ENCODE results near the gene CIRBP. TPM values are rescaled to one million over a fixed set of nuclear protein-coding genes. Genes with fewer than 3 reads are reported as not detected.

CIRBP gene
- total and polyA plus RNA-seq, 2 of the 13 experiments (the other 11 are each of a cell fraction or from before 2014, with no cell fraction given): 133 to 140 TPM

- TF ChIP-seq EP300 (IDR thresholded peaks at IDR 0.05; ENCODE audit: low read depth in 2 of 2, low read length in 2 of 2) (peak in 1 of 2 experiments; percentile 31; a peak in 1 of 4 replicates), EP300 (CRISPR knock-in tag; IDR thresholded peaks at IDR 0.05; ENCODE audit: borderline replicate concordance) (no peak; the same call in 1 of the 2 replicates), ATF4 (CRISPR knock-in tag; IDR thresholded peaks at IDR 0.05) (no peak), HMG20B (CRISPR knock-in tag; conservative IDR thresholded peaks at IDR 0.05) (0 out of 2 replicates have a peak, but pooled peaks have one; percentile 29), GABPB1 (CRISPR knock-in tag; IDR thresholded peaks at IDR 0.05) (peak; percentile 41; the same call in 1 of the 2 replicates), RBFOX2 (IDR thresholded peaks at IDR 0.05; ENCODE audit: low read depth, low read length) (peak; percentile 2; the same call in 1 of the 2 replicates), AHDC1 (CRISPR knock-in tag; IDR thresholded peaks at IDR 0.05; ENCODE audit: borderline replicate concordance) (no peak), TCF12 (IDR thresholded peaks at IDR 0.05) (no peak), TCF12 (CRISPR knock-in tag; IDR thresholded peaks at IDR 0.05) (0 out of 2 replicates have a peak, but pooled peaks have one; percentile 3), ZNF691 (CRISPR knock-in tag; IDR thresholded peaks at IDR 0.05; ENCODE audit: borderline replicate concordance, low read depth) (peak; percentile 51; the same call in 1 of the 2 replicates), ZNF710 (CRISPR knock-in tag; IDR thresholded peaks at IDR 0.05; ENCODE audit: borderline replicate concordance) (peak; percentile 35; the same call in 1 of the 2 replicates), CREB1 (IDR thresholded peaks at IDR 0.05) (no peak), CREB1 (CRISPR knock-in tag; IDR thresholded peaks at IDR 0.05) (no peak), NR2F6 (IDR thresholded peaks at IDR 0.05) (peak; percentile 72), NR2F6 (CRISPR knock-in tag; IDR thresholded peaks at IDR 0.05) (no peak), HNRNPL (IDR thresholded peaks at IDR 0.05; ENCODE audit: low read depth, low read length) (peak; percentile 74; the same call in 1 of the 2 replicates), GABPA (IDR thresholded peaks at IDR 0.05; ENCODE audit: low read depth, low read length) (no peak), GABPA (CRISPR knock-in tag; IDR thresholded peaks at IDR 0.05; ENCODE audit: low read depth) (peak; percentile 33; the same call in 1 of the 2 replicates), NR2F2 (IDR thresholded peaks at IDR 0.05; ENCODE audit: borderline replicate concordance, low read depth) (0 out of 2 replicates have a peak, but pooled peaks have one; percentile 26), FOSL2 (CRISPR knock-in tag; IDR thresholded peaks at IDR 0.05) (0 out of 2 replicates have a peak, but pooled peaks have one; percentile 24), ZNF740 (CRISPR knock-in tag; IDR thresholded peaks at IDR 0.05) (0 out of 2 replicates have a peak, but pooled peaks have one; percentile 56)
Observed at GRCh38 chr19:1262623-1263123, 6.5 kb upstream of the CIRBP start (continued).

Data from HepG2 (cell line).